ENCODE results near the gene EFNB2. TPM values are rescaled to one million over a fixed set of nuclear protein-coding genes. Genes with fewer than 3 reads are reported as not detected.

The EFNB2 gene
- total and polyA plus RNA-seq, 7 donors: 5.8 to 10.8 (median 8.8) TPM

DNA sequence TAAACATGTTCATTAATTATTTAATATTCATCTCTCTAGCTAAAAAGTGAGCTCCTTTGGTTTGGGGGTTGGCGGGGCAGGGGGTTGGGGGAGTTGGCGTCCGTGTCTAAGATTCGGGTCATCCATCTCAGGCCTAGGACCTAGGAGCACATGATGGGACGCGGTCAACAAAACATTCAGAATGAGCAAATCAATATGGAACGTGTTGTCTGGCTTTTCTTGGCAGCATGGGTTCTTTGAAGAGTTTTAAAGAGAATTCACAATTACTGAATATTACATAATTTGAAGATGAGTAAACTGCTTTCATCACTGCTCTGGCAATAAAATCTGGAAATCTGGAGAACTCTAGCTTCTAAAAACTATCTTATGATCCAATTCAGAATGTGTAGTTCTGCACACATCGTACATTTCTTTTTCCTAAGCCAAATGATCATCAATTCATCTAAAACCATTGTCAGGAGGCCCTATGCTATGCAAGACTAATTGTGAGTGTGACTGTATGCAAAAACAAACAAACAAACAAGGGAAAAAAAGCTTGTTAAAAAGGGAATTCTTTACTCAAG is 37.9 kb upstream of the EFNB2 start:
- WGBS, 3 donors: 62 to 71% (median 66%) methylated on average over 8 of the region's 8 CpGs
- Histone ChIP-seq H3K4me3 (no peak overlapping the region), H3K27ac (no peak overlapping the region), H3K27me3 (ENCODE audit: insufficient read depth in 3 of 3, low read length in 2 of 3) (no peaks in the 10 kb centered on the region), H3K9me3 (no peaks in the 10 kb centered on the region), H3K36me3 (ENCODE audit: insufficient read depth in 1 of 2, low read depth in 1 of 2) (no peaks in the 10 kb centered on the region), H3K4me1 (peaks cover 6% of the 10 kb centered on the region)
- intact Hi-C loops (cut with DNase I): no loop called here
- DNase-seq: peak in 1 of 2 donors; percentile 26
- ATAC-seq: peak in 1 of 4 donors; percentile 65
- TF ChIP-seq, protein P1, sequence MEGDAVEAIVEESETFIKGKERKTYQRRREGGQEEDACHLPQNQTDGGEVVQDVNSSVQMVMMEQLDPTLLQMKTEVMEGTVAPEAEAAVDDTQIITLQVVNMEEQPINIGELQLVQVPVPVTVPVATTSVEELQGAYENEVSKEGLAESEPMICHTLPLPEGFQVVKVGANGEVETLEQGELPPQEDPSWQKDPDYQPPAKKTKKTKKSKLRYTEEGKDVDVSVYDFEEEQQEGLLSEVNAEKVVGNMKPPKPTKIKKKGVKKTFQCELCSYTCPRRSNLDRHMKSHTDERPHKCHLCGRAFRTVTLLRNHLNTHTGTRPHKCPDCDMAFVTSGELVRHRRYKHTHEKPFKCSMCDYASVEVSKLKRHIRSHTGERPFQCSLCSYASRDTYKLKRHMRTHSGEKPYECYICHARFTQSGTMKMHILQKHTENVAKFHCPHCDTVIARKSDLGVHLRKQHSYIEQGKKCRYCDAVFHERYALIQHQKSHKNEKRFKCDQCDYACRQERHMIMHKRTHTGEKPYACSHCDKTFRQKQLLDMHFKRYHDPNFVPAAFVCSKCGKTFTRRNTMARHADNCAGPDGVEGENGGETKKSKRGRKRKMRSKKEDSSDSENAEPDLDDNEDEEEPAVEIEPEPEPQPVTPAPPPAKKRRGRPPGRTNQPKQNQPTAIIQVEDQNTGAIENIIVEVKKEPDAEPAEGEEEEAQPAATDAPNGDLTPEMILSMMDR (IDR thresholded peaks at IDR 0.05): no peak

DNA sequence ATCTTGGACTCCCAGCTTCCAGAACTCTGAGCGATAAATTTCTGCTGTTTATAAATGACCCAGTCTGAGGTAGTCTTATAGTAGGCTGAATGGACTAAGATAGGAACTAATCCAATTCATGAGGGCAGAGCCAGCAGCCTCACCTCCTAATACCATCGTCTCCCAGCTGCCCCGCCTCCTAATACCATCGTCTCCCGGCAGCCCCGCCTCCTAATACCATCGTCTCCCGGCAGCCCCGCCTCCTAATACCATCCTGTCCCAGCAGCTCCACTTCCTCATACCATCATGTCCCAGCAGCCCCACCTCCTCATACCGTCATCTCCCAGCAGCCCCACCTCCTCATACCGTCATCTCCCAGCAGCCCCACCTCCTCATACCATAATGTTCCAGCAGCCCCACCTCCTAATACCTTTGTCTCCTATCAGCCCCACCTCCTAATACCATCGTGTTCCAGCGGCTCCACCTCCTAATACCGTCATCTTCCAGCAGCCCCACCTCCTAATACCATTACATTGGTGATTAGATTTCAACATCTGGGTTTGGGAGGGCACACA is 34.9 kb upstream of the EFNB2 start:
- no peak overlapping the region for H3K27ac ChIP-seq
- intact Hi-C loops (cut with DNase I): no loop called here
- 45 to 51% (median 50%) methylated on average over 13 to 14 of the region's 14 CpGs for WGBS, 3 donors

DNA sequence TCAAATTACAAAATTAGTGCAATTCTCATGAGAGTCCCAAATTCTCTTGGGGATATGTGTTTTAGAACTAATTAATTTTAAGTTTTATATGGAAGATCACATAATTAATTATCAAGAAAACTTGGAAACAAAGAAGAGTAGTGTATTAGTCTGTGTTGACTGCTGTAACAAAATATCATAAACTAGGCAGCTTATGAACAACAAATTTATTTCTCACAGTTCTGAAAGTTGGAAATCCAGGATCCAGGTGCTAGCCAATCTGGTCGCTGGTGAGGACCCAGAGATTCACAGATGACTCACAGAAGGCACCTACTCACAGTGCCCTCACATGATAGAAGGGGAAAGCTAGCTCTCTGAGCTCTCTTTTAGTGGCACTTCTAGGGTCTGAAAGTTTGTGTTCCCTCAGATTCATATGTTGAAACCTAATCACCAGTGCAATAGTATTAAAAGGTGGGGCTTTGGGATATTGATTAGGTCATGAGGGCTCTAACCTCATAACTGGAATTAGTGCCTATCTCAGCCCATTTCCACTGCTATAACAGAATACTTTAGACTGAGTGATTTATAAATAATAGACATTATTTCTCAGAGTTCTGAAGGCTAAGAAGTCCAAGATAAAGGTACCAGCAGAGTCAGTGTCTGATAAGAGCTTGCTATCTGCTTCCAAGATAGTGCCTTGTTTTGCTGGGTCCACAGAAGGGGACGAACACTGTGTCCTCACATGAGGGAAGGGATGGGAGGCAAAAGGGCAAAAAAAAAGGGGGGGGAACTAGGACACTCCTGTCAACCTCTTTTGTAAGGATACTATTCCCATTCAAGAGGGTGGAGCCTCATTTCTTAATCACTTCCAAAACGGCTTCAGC is 34.0 kb upstream of the EFNB2 start:
- TF ChIP-seq, protein P1 (IDR thresholded peaks at IDR 0.05): no peak
- intact Hi-C loops (cut with DNase I): loop anchor here in 1 of 2 donors (5.0 kb wide), 1 partner anchor 48 kb away; no protein-coding TSS in a partner anchor
- Histone ChIP-seq H3K27me3 (ENCODE audit: insufficient read depth in 3 of 3, low read length in 2 of 3) (no peaks in the 10 kb centered on the region), H3K36me3 (ENCODE audit: insufficient read depth in 1 of 2, low read depth in 1 of 2) (no peaks in the 10 kb centered on the region), H3K4me1 (peaks cover 29% of the 10 kb centered on the region), H3K9me3 (no peaks in the 10 kb centered on the region), H3K27ac (no peak overlapping the region), H3K4me3 (no peak overlapping the region)
- DNase-seq (no peak), ATAC-seq (no peak)
- 84 to 86% (median 84%) methylated on average over 3 of the region's 3 CpGs for WGBS, 3 donors

More for the DNA sequence above, 34.9 kb upstream of the EFNB2 start:
- DNase-seq (peak; percentile 68 to 72), ATAC-seq (peak in 2 of 4 donors; percentile 19 to 28)
- Histone ChIP-seq H3K9me3 (no peaks in the 10 kb centered on the region), H3K36me3 (ENCODE audit: insufficient read depth in 1 of 2, low read depth in 1 of 2) (no peaks in the 10 kb centered on the region), H3K27me3 (ENCODE audit: insufficient read depth in 3 of 3, low read length in 2 of 3) (no peaks in the 10 kb centered on the region), H3K4me3 (peak overlapping the region; percentile 12), H3K4me1 (peaks cover 20% of the 10 kb centered on the region)
- TF ChIP-seq, protein P1 (IDR thresholded peaks at IDR 0.05): no peak

DNA sequence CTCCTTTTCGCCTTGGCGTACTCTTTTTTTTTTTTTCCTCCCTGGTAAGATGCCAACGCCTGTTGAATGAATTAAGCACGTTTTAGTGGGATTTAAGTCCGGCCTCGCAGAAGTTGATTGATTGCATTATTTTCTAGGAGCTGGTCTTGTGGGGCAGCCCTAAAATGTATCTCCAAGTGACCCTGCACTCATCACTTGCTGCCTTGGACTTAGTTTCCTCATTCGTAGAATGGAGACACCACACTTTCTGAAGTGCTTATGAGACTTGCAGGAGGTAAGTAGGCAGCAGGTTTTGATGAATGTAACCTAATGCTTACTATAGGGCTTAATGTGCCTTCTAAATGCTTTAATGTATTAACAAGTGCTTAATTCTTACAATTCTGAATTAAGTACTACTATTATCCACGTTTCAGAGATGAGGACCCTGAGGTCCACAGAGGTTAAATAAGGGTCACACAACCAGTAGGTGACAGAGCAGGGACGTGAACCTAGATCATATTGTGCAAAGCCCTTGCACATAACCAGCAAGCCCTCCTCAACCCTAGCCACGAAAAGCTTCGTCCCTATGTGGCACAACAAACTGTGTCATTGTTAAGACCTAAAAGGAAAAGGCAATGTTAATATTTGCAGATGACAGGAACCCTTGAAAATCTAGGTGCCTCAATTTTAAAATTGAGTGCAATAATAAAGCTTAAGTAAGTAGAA is 33.0 kb upstream of the EFNB2 start:
- H3K27me3 ChIP-seq (ENCODE audit: insufficient read depth in 3 of 3, low read length in 2 of 3): no peaks in the 10 kb centered on the region
- H3K36me3 ChIP-seq (ENCODE audit: insufficient read depth in 1 of 2, low read depth in 1 of 2): no peaks in the 10 kb centered on the region
- H3K9me3 ChIP-seq: no peaks in the 10 kb centered on the region
- intact Hi-C loops (cut with DNase I): loop anchor here in 1 of 2 donors (5.0 kb wide), 1 partner anchor 49 kb away; no protein-coding TSS in a partner anchor
- H3K4me1 ChIP-seq: peaks cover 39% of the 10 kb centered on the region
- TF ChIP-seq, protein P1 (IDR thresholded peaks at IDR 0.05): no peak
- WGBS, 3 donors: 21 to 26% (median 23%) methylated on average over 11 of the region's 11 CpGs
- DNase-seq: no peak
- H3K27ac ChIP-seq: peak overlapping the region; percentile 87
- ATAC-seq: peak in 2 of 4 donors; percentile 1 to 9
- H3K4me3 ChIP-seq: peak overlapping the region; percentile 82

Data from psoas muscle (tissue), 8 donors.